NCI-H748 treated with DMSO at 0.1 percent for 48 hours (cell line): ENCODE measurements around the gene FOXK1.

Experiments
- DNase-seq: peaks from one replicate; lab custom pipeline; 2025; lab: John Stamatoyannopoulos, UW

FOXK1 gene

GRCh38 chr7:4819560-4820404, 137.7 kb downstream of the FOXK1 start:
- no peak for DNase-seq

DNA sequence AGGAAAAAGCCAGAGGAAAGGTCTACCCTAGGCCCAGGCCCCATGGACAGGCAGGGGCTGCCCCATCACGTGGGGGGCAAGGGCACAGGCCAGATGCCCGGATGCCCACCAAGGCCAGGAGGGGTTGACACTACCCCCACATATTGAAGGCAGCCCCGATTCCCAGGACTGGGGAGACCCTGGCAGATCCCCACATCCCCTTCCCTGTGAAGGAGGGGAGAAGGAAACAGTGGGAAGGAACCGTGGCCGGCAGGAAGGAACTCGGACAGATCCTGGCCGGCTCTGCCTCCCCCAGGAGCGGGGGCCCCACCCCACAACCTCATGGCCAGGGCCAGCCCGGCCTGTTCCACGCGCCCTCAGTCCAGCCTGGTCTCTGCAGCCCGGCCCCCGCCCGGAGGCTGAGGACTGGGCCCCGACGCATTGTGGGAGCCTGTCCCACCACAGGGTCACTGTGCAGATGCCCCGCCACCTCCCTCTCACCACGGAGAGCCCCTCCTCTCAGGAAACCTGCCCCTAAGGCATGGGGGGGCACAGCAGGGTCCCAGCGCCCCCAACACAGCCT, 138.4 kb downstream of the FOXK1 start:
- DNase-seq: no peak
